GM13976 (cell line): ENCODE measurements around the gene CLEC6A.
"Not testable (repeated sequence)": the region's sequence is repeated elsewhere in the genome, so short reads cannot be mapped to it uniquely, and the experiment has no call there.

ENCODE experiments used
- DNase-seq: peaks from one replicate; pipeline ENCODE4 v3.0.0; 2012; ENCODE audit warnings: low spot score
- CTCF ChIP-seq: IDR thresholded peaks from 2 replicates; pipeline ENCODE4 v1.5.1; 2012; ENCODE audit warnings: borderline replicate concordance, mild to moderate bottlenecking; ENCODE audit not compliant: insufficient read depth; ENCODE audit errors: extremely low read depth, missing control alignments, control extremely low read depth
- in situ Hi-C: fragments of 300-500 bp; cut with MboI; formaldehyde crosslinking; loops from one replicate; pipeline ENCODE4 v1.12.0; 2022; ENCODE audit warnings: low sequenced_read_pairs, mixed read lengths, inconsistent platforms; ENCODE audit not compliant: unreplicated experiment

Gene CLEC6A

GRCh38 chr12:8455727-8456360, at the start of gene CLEC6A:
TSS of gene CLEC6A (plus strand) at chr12:8455962. CDS start at chr12:8456112, 150 bp downstream.
- in situ Hi-C loops, result no loop called here
- TF ChIP-seq CTCF, result no peak
- peak; percentile 15 for DNase-seq

- in situ Hi-C loops, DNase-seq: not testable (repeated sequence)
Measured at GRCh38 chr12:8419576-8419975, 36.2 kb upstream of the CLEC6A start.

- DNase-seq, result no peak
- in situ Hi-C loops, result no loop called here
- TF ChIP-seq CTCF, result no peak
Measured at GRCh38 chr12:8420506-8420905, 35.3 kb upstream of the CLEC6A start.

GRCh38 chr12:8444536-8445278, 11.1 kb upstream of the CLEC6A start:
- in situ Hi-C loops, result not testable (repeated sequence)

GRCh38 chr12:8445731-8446130, 10.0 kb upstream of the CLEC6A start:
- DNase-seq, result no peak
- no peak for TF ChIP-seq CTCF

More at GRCh38 chr12:8444536-8445278, 11.1 kb upstream of the CLEC6A start:
- not testable (repeated sequence) for DNase-seq

GRCh38 chr12:8446642-8447547, 8.9 kb upstream of the CLEC6A start:
- in situ Hi-C loops, result no loop called here
- no peak for TF ChIP-seq CTCF
- DNase-seq, result peak; percentile 0

More at GRCh38 chr12:8445731-8446130, 10.0 kb upstream of the CLEC6A start:
- in situ Hi-C loops, result no loop called here

- no peak for DNase-seq
- TF ChIP-seq CTCF, result no peak
- in situ Hi-C loops, result no loop called here
Measured at GRCh38 chr12:8449355-8449859, 6.4 kb upstream of the CLEC6A start.
